ENCODE data around the gene STUM. TPM values are rescaled to one million over a fixed set of nuclear protein-coding genes. Genes with fewer than 3 reads are reported as not detected.

Gene STUM
- total RNA-seq, 2 donors from 2014 or later, result 1.4 to 3.9 TPM

- DNase-seq (no peak), ATAC-seq (no peak)
- intact Hi-C loops (cut with DNase I, micrococcal nuclease), result no loop called here
Measured at GRCh38 chr1:226652613-226653012, 104.0 kb downstream of the STUM start.

- ATAC-seq (no peak), DNase-seq (no peak)
- intact Hi-C loops (cut with DNase I, micrococcal nuclease), result no loop called here
Measured at GRCh38 chr1:226653311-226653921, 104.9 kb downstream of the STUM start.

- intact Hi-C loops (cut with DNase I, micrococcal nuclease), result no loop called here
- peak; percentile 31 for ATAC-seq
- DNase-seq, result no peak
Measured at GRCh38 chr1:226654046-226654667, 105.6 kb downstream of the STUM start.

GRCh38 chr1:226654668-226655055, 106.1 kb downstream of the STUM start:
- ATAC-seq, result no peak
- intact Hi-C loops (cut with DNase I, micrococcal nuclease), result no loop called here
- no peak for DNase-seq

GRCh38 chr1:226655251-226656163, 106.9 kb downstream of the STUM start:
- DNase-seq, result no peak
- intact Hi-C loops (cut with DNase I, micrococcal nuclease), result no loop called here
- no peak for ATAC-seq

- DNase-seq, result peak; percentile 54 to 69
- intact Hi-C loops (cut with DNase I, micrococcal nuclease), result no loop called here
- ATAC-seq, result peak; percentile 71
Measured at GRCh38 chr1:226656201-226656600, 107.6 kb downstream of the STUM start.

- DNase-seq, result peak; percentile 61 to 65
- intact Hi-C loops (cut with DNase I, micrococcal nuclease), result no loop called here
- peak; percentile 90 for ATAC-seq
Measured at GRCh38 chr1:226656601-226657277, 108.2 kb downstream of the STUM start.

GRCh38 chr1:226657895-226658545, 109.5 kb downstream of the STUM start:
- DNase-seq, result no peak
- intact Hi-C loops (cut with DNase I, micrococcal nuclease), result no loop called here

GRCh38 chr1:226658546-226659125, 110.1 kb downstream of the STUM start:
- ATAC-seq (no peak), DNase-seq (no peak)
- intact Hi-C loops (cut with DNase I, micrococcal nuclease), result no loop called here

More at GRCh38 chr1:226657895-226658545, 109.5 kb downstream of the STUM start:
- ATAC-seq, result no peak

Other genes starting within 250 kb of the STUM start
- 1 to 10 TPM; 2.7 to 3.5 TPM for gene LIN9, start 239.6 kb upstream of the STUM start, total RNA-seq
- 10 to 100 TPM; 44.8 to 48.9 TPM for gene PARP1, start 140.7 kb upstream of the STUM start, total RNA-seq
- 10 to 100 TPM in 1 of 2 donors, 1 to 10 TPM in 1; 9.7 to 20.9 TPM for gene ITPKB, start 190.5 kb downstream of the STUM start, total RNA-seq